T-helper 22 cell (primary cell): ENCODE measurements around the gene SUGP2.

Experiments used
- DNase-seq: peaks from one replicate; pipeline ENCODE4 v3.0.0-alpha.2; 2020; ENCODE audit warnings: low read depth

Gene SUGP2

GRCh38 chr19:19033426-19034203, at the start of gene SUGP2, which contains the start of gene ARMC6:
SUGP2 (minus strand) TSS chr19:19033517; CDS start chr19:19031071, 2,446 bp downstream.
ARMC6 (plus strand) TSS chr19:19033603; CDS start chr19:19034210, 607 bp downstream.
- peak; percentile 81 for DNase-seq

GRCh38 chr19:19081642-19082151, 48.4 kb upstream of the SUGP2 start:
- no peak for DNase-seq

- no peak for DNase-seq
Observed at GRCh38 chr19:19079571-19079970, 46.3 kb upstream of the SUGP2 start.

GRCh38 chr19:19078801-19079200, 45.5 kb upstream of the SUGP2 start:
- no peak for DNase-seq

GRCh38 chr19:19077103-19077502, 43.8 kb upstream of the SUGP2 start:
- DNase-seq: no peak

- DNase-seq: no peak
Observed at GRCh38 chr19:19076476-19076875, 43.2 kb upstream of the SUGP2 start.

- DNase-seq: no peak
Observed at GRCh38 chr19:19075126-19075525, 41.8 kb upstream of the SUGP2 start.

- no peak for DNase-seq
Observed at GRCh38 chr19:19074196-19074882, 41.0 kb upstream of the SUGP2 start.

- DNase-seq: no peak
Observed at GRCh38 chr19:19071897-19072296, 38.6 kb upstream of the SUGP2 start.

GRCh38 chr19:19068659-19069654, 35.6 kb upstream of the SUGP2 start:
- no peak for DNase-seq

- DNase-seq: no peak
Observed at GRCh38 chr19:19067276-19068072, 34.2 kb upstream of the SUGP2 start.

GRCh38 chr19:19064811-19065745, 31.8 kb upstream of the SUGP2 start:
- DNase-seq: no peak

- DNase-seq: no peak
Observed at GRCh38 chr19:19064098-19064722, 30.9 kb upstream of the SUGP2 start.

- peak; percentile 99 for DNase-seq
Observed at GRCh38 chr19:19063183-19064097, 30.1 kb upstream of the SUGP2 start, which contains the start of gene SLC25A42. SLC25A42 (plus strand) TSS chr19:19063994; CDS start chr19:19096125, 32,131 bp downstream.

- DNase-seq: no peak
Observed at GRCh38 chr19:19062454-19063182, 29.3 kb upstream of the SUGP2 start.

- DNase-seq: no peak
Observed at GRCh38 chr19:19061506-19061905, 28.2 kb upstream of the SUGP2 start.

GRCh38 chr19:19059837-19060611, 26.7 kb upstream of the SUGP2 start:
- DNase-seq: no peak
